Chondrocyte (in vitro differentiated cells): Measurements from ENCODE around the gene RTN4RL2. TPM values are rescaled to one million over a fixed set of nuclear protein-coding genes. Genes with fewer than 3 reads are reported as not detected.

Experiments
- DNase-seq: peaks from one replicate; pipeline ENCODE4 v3.0.0; 2021; ENCODE audit warnings: mixed read lengths, low spot score
- H3K27ac Mint-ChIP-seq: one replicate; pipeline ENCODE4 v1.8.0; 2021; ENCODE audit warnings: mild to moderate bottlenecking, moderate library complexity, mixed read lengths; ENCODE audit not compliant: unreplicated experiment
- H3K27me3 Mint-ChIP-seq: 2 replicates; pipeline ENCODE4 v1.8.0; 2021; ENCODE audit warnings: low read depth, mixed read lengths
- H3K36me3 Mint-ChIP-seq: 2 replicates; pipeline ENCODE4 v1.8.0; 2021; ENCODE audit warnings: low read depth, mixed read lengths
- H3K4me1 Mint-ChIP-seq: 2 replicates; pipeline ENCODE4 v1.8.0; 2021; ENCODE audit warnings: low read depth, mild to moderate bottlenecking, mixed read lengths
- H3K4me3 Mint-ChIP-seq: one replicate; pipeline ENCODE4 v1.8.0; 2021; ENCODE audit warnings: mild to moderate bottlenecking, moderate library complexity, mixed read lengths; ENCODE audit not compliant: unreplicated experiment
- H3K9me3 Mint-ChIP-seq: 2 replicates; pipeline ENCODE4 v1.8.0; 2021; ENCODE audit warnings: low read depth, mixed read lengths
- total RNA-seq: library from RNA; stranded (reverse); gene quantifications from 3 replicates; pipeline ENCODE4 v1.2.1, GENCODE V29; 2021
- TF ChIP-seq, protein P1 (sequence below): fragments of 200-600 bp; sonication (generic); IDR thresholded peaks from 2 replicates; pipeline ENCODE4 v1.5.0; 2021; ENCODE audit warnings: antibody characterized with exemption, mild to moderate bottlenecking, moderate library complexity

The RTN4RL2 gene
- total RNA-seq, 1 donor from 2014 or later = 0.57 TPM

DNA sequence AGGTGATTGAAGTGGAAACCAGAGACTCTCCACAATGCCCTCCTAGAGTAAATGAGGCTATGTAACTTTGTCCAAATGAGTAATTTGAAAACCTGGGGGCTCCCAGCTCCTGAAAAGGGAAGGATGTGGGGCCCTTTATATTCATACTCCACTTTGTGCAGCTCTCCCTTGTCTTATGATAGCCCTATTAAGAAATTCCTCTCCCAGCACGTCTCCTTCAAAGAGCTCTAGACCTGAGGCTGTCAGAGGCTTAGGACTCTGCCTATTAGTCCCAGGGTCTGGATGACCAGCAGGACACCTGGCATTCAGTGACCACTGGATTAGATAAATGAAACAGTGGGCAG, 53.1 kb downstream of the RTN4RL2 start:
- Mint-ChIP-seq H3K27me3 (no peaks in the 10 kb centered on the region), H3K4me3 (peak overlapping the region; percentile 27), H3K36me3 (no peaks in the 10 kb centered on the region), H3K9me3 (no peaks in the 10 kb centered on the region), H3K4me1 (peaks cover 16% of the 10 kb centered on the region), H3K27ac (no peak overlapping the region)
- TF ChIP-seq, protein P1, sequence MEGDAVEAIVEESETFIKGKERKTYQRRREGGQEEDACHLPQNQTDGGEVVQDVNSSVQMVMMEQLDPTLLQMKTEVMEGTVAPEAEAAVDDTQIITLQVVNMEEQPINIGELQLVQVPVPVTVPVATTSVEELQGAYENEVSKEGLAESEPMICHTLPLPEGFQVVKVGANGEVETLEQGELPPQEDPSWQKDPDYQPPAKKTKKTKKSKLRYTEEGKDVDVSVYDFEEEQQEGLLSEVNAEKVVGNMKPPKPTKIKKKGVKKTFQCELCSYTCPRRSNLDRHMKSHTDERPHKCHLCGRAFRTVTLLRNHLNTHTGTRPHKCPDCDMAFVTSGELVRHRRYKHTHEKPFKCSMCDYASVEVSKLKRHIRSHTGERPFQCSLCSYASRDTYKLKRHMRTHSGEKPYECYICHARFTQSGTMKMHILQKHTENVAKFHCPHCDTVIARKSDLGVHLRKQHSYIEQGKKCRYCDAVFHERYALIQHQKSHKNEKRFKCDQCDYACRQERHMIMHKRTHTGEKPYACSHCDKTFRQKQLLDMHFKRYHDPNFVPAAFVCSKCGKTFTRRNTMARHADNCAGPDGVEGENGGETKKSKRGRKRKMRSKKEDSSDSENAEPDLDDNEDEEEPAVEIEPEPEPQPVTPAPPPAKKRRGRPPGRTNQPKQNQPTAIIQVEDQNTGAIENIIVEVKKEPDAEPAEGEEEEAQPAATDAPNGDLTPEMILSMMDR = no peak
- no peak for DNase-seq

DNA sequence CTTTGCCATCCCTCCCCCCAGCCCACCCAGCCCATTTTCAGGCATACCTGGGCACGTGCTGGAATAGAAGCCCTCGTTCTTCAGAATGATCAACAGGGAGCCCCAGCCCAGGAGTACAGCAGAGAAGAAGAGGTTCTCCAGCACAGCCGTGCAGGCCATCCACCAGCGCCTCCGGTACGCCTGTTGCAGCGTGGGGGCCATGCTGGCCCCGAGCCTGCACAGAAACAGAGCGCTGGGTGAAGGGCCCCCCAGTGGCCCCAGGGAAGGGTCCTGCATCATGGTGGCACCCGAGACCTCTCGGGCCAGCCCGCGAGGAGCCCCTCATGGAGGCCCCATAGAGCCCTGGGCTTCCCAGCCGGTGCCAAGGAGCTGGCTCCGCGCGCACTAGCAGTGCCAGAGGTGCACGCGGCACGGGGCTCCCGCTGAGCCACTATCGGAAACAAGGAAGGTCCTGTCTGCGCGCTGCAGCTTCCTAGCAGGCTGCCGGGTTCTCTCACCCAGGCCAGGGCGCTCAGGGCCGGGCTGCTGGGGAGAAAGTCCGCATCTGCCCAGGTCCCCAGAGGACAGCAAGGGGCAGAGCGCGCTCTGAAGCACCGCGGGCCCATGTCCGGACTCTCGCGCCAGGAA, 53.7 kb downstream of the RTN4RL2 start:
- H3K4me1 Mint-ChIP-seq = peaks cover 16% of the 10 kb centered on the region
- TF ChIP-seq, protein P1 = no peak
- H3K27me3 Mint-ChIP-seq = no peaks in the 10 kb centered on the region
- H3K4me3 Mint-ChIP-seq = peak overlapping the region; percentile 95
- peak; percentile 65 for DNase-seq
- no peak overlapping the region for H3K27ac Mint-ChIP-seq
- no peaks in the 10 kb centered on the region for H3K36me3 Mint-ChIP-seq
- no peaks in the 10 kb centered on the region for H3K9me3 Mint-ChIP-seq

DNA sequence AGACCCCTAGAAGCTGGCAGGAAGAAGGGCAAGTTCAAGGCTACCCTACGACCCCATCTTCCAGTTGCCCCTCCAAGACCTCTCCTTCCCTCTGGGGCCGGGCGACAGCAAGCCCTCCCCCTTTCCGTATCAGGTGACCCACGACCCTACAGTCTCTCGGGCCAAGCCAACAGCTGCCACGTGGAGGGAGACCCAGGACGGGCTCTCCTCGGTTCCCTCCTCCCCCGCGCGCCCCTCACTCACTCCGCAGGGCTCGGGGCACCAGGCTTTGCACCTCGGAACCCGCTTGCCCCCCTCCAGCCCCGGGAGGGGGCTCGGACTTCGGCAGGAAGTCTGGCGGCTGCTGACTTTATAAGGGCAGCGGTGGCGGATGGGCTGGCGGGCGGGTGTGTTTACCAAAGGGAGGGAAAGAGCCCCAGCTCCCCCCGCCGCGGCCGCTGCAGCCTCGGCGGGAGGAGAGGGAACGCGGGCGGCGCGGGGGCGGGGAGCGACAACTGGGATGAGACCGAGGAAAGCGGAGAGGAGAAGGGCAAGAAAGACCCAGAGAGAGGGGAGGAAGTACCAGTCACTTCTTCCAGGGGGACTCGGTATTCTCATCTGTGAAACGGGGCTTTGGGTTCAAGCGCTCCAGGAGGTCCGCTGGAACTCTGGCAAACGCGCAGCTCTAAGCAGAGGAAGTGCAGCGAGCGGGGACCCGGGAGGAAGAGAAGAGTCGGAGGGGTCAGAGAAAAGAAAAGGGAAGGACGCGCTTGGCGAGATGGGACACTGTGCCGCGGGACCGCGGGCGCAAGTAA, 54.4 kb downstream of the RTN4RL2 start:
- no peak overlapping the region for H3K27ac Mint-ChIP-seq
- no peaks in the 10 kb centered on the region for H3K27me3 Mint-ChIP-seq
- no peaks in the 10 kb centered on the region for H3K36me3 Mint-ChIP-seq
- DNase-seq = peak; percentile 80
- peak overlapping the region; percentile 95 for H3K4me3 Mint-ChIP-seq
- TF ChIP-seq, protein P1 = no peak
- H3K9me3 Mint-ChIP-seq = no peaks in the 10 kb centered on the region
- H3K4me1 Mint-ChIP-seq = peaks cover 16% of the 10 kb centered on the region

DNA sequence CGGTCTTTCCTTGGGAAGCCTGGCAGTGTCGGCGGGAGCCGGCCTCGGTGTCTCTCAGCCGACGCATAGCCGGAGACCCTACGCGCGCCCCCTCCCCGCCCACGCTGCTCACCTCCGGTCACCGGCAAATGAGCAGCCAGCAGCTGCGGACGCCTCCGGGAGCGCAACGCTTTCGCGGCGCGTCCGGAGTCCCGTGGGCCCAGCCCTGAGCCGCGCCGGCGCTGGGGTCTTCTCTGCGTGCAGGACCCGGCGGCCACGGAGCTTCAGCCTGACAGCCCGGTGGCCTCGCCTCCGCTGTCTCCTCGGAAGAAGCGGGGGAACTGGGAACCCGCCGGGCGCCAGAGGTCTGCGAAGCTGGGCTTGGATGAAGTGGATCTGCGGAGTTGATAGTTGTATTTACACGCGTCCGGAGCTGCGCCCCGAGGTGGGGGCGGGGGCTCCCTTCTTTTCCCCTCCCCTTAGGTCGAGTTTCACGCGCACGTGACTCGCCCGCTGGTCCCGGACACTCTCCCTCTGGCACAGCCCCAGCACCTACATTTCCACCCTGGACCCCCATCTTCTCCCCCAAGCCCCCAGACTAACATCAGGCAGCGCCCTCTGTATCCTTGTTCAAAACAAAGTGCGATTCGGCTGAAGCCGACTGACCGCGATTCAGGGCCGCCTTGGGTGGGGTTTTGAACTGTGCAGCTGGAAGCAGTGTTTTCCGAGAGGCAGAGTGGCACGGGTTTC, 55.2 kb downstream of the RTN4RL2 start, which contains the start of gene SLC43A1:
TSS of gene SLC43A1 (minus strand) at position 371 of the 729 bp plus-strand sequence. CDS start 1,591 bp downstream, outside the sequence.
- Mint-ChIP-seq H3K27ac (peak within 1 kb of the TSS; percentile 85), H3K27me3 (no peaks in the 10 kb centered on the region), H3K36me3 (no peaks in the 10 kb centered on the region), H3K4me1 (peaks cover 16% of the 10 kb centered on the region), H3K4me3 (peak within 1 kb of the TSS; percentile 95), H3K9me3 (no peaks in the 10 kb centered on the region)
- TF ChIP-seq, protein P1 = peak; percentile 44
- peak; percentile 82 for DNase-seq

DNA sequence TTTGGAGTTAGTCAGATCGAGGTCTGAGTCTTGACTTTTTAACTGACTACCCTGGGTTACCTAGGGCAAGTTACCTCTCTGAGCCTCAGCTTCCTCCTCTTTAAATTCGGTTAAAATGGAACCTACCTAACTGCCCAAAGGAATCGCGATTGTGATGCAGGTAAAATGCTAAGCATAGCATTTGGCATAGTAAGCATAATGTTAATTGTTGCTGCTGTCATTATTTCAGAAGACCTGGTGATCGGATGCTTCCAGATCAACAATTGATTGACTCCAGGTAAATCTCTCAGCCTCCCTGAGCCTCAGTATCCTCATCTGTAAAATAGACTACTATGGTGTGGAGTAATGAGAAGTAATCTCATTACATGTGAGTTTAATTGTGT, 55.7 kb downstream of the RTN4RL2 start:
- Mint-ChIP-seq H3K4me1 (peaks cover 16% of the 10 kb centered on the region), H3K4me3 (peak overlapping the region; percentile 95), H3K9me3 (no peaks in the 10 kb centered on the region), H3K27ac (no peak overlapping the region), H3K36me3 (no peaks in the 10 kb centered on the region), H3K27me3 (no peaks in the 10 kb centered on the region)
- TF ChIP-seq, protein P1 = no peak
- DNase-seq = no peak
